Ramos (cell line): ENCODE measurements around the gene STPG2.

Experiments
- in situ Hi-C: fragments of 300-500 bp; cut with MboI; formaldehyde crosslinking; loops from one replicate; pipeline ENCODE4 v1.14.3; 2022; ENCODE audit warnings: low sequenced_read_pairs; ENCODE audit not compliant: unreplicated experiment

The STPG2 gene

DNA sequence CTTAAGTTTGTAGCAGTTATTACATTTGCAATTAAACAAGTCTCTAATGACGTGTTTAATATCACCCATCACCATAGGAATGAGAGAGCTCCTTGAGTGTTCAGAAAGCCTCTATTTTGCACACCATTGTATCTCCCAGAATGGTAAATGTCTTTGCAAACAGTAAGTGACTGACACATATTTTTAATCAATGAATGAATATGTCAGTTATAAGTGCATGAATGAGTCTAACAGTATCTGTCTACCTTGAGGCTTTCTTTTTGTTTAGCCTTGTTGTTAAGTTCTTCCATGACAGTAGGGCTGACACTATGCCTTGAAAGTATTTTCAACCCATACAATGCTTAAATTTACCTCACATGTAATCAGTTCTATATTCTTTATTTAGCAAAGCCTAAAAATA lies 292.2 kb downstream of the STPG2 start:
- in situ Hi-C loops: no loop called here

DNA sequence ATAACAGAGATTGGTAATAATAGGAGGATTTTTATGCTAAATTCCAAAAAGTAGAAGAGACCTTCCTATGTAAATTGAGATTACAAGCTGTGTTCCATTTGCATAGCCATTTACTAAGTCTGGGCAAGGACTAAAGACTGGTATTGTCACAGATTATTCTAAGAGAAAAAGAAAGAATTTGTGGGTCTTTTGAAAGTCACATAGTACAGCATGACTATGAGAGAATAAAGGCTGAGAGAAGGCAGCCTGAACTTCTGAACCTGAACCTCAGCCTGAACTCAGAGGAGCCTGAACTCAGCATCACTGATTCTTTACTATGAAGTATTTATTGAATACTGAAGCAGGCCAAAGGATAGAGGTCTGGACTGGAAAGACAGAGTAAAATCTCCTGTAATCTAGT lies 297.5 kb downstream of the STPG2 start:
- in situ Hi-C loops: no loop called here

DNA sequence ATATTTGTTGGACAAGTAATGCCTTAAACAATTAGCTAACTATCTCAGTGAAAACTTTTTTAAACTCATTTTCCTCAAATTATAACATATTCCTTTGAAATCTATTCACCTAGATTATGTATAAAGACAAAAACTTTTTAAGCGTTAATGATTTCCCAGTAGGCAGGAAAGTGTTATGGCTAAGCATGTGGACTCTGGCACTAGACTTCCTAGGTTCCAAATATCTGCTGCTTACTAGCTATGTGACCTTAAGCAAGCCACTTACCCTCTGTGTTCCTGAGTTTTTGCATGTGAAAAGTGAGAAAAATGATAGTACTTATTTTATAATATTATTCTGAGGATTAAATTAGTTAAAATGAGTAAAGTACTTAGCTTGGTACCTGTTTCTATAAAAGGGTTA lies 301.8 kb downstream of the STPG2 start:
- in situ Hi-C loops: no loop called here

DNA sequence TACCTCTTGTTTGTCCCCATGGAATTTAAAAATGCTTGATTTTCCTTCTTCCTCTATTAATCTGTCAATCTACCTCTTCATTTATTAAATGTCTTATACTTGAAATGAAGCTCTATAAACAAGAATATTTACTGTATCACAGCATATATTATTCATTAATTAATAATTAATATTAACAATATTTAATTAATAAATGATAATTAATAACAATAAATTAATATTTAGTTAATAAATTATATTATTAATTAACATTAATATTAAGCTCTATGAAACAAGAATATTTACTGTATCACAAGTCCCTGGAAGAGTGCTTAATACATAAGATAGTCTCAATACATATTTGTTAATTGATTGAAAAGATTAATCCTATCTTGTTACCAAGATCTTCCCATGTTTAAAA lies 306.6 kb downstream of the STPG2 start:
- in situ Hi-C loops: no loop called here

DNA sequence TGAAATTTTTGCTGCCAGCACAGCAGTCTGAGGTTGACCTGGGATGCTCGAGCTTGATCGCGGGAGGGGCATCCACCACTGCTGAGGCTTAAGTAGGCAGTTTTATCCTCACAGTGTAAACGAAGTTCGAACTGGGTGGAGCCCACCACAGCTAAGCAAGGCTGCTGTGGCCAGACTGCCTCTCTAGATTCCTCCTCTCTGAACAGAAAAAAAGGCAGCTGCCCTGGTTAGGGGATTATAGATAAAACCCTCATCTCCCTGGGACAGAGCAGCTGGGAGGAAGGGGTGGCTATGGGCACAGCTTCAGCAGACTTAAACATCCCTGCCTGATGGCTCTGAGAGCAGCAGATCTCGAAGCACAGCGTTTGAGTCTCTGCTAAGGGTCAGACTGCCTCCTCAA lies 314.6 kb downstream of the STPG2 start:
- in situ Hi-C loops: no loop called here

DNA sequence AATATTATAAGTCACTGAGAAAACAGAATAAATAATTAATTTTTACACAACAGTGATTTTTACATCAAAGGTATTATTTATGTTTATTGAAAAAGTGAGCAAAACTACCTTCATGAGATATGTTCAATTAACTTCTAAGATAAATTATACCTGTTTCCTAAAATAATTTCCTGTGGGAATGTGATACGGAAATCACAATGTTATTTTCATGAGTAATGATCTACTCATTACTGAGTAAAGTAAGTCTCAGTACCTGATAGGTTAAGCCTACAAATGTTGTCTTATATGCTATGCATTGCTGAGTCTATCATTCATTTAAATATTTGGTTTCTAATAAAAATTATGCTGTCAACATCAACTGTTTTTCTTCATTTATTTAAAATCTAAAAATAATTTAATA lies 324.0 kb downstream of the STPG2 start:
- in situ Hi-C loops: no loop called here

DNA sequence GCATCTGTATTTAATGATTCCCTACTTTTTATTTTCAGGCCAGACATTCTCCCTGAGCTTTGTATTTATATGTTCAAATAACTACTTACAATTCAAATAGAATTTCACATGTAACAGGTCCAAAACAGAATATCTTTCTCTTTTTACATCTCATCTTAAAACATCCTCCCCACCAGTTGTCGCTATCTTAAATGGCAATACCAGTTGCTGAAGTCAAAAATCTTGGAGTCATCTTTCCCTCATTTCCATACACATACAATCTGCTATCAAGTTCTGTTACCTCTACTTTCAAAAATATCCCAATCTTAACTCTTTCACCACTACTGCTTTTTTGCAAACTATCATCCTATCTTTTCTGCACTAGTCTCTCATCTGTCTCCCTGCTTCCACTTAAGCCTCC lies 330.5 kb downstream of the STPG2 start:
- in situ Hi-C loops: no loop called here

DNA sequence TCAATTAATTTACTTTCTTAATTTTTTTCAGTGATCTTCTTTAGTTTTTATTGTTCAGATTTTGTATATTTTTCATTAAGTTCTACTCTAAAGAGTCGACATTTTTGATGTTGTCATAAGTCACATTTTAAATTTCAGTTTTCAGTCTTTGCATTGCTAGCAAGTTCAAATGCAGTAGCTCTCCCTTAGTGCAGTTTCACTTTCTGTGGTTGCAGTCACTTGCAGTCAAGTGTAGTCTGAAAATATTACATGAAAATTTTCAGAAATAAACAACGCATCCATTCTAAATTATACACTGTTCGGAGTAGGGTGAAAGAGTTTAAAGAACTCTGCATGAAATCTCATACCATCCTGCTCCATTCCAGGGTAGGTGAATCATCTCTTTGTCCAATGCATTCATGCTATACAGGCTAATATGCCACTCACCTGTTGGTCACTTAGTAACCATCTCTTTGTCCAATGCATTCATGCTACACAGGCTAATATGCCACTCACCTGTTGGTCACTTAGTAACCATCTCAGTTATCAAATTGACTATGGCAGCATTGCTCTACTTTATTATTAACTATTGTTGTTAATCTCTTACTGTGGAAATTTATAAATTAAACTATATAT lies 356.9 kb downstream of the STPG2 start:
- in situ Hi-C loops: no loop called here

DNA sequence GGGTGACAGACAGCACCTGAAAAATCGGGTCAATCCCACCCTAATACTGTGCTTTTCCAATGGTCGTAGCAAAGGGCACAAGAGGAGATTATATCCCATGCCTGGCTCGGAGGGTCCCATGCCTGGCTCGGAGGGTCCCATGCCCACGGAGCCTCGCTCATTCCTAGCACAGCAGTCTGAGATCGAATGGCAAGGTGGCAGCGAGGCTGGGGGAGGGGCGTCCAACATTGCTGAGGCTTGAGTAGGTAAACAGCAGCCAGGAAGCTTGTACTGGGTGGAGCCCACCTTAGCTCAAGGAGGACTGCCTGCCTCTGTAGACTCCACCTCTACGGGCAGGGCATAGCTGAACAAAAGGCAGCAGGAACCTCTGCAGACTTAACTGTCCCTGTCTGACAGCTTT lies 365.1 kb downstream of the STPG2 start:
- in situ Hi-C loops: no loop called here

DNA sequence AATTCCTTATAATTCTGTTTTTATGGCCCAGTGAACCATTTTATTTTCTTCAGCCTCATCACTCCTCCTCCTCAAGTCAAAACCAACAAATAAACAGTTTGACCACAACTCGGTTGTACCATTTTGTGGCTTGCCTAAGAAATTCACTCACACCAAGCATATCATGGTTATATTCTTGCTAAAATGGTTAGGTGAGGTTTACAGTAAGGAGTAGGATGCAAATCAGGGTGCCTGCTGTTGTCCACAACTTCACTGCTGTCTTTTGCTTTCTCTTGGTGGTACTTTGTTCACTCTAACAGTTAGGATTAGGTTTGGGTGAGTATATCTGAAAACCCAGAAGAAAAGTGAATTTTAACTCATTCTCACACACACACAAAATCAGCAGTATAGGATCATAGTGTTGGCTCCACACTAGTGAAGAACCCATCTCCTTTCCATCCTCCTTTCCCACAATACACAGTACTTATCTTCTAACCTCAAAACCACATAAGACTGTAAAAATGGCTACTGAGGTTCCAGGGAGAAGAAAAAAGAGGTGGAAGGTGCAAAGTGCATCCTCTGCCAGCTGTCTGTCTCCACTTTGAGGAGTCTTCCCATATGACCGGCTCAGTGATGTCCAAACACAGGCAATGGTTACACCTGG lies 368.8 kb downstream of the STPG2 start:
- in situ Hi-C loops: no loop called here

DNA sequence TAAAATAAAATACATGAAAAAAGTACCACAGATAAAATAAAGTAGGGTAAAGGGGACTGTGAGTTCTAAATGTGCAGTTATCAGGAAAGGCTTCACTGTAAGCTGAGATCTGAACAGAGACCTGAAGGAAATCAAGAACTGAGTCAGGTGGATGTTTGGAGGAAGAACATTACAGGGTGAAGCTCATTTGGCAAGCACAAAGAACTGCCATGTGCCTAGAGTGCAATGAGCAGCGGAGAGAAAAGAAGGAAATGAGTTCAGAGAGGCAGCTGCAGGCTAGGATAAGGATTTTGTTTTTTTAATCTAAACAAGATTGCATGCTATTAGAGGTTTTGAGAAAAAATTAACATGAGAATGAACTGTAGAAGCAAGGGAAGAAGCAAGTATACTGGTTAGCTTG lies 373.1 kb downstream of the STPG2 start:
- in situ Hi-C loops: no loop called here

DNA sequence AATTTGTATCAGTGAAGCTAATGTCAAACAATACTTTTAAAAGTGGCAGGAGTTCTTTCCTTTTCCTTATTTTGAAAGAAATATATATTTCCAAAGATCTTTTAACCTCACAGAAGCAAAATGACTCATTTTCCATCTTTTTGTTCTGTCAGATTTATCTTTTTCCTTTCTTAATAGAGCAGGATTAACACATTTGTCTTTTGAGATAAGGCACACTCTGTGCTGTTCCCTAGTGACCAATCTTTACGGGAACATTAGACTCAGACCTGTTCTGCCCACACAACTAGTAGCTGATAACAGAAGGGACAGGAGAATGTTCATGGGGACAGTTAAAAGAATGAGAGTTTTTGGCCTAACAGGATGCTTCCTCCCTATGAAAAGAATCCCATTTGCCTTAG lies 381.2 kb downstream of the STPG2 start:
- in situ Hi-C loops: no loop called here

DNA sequence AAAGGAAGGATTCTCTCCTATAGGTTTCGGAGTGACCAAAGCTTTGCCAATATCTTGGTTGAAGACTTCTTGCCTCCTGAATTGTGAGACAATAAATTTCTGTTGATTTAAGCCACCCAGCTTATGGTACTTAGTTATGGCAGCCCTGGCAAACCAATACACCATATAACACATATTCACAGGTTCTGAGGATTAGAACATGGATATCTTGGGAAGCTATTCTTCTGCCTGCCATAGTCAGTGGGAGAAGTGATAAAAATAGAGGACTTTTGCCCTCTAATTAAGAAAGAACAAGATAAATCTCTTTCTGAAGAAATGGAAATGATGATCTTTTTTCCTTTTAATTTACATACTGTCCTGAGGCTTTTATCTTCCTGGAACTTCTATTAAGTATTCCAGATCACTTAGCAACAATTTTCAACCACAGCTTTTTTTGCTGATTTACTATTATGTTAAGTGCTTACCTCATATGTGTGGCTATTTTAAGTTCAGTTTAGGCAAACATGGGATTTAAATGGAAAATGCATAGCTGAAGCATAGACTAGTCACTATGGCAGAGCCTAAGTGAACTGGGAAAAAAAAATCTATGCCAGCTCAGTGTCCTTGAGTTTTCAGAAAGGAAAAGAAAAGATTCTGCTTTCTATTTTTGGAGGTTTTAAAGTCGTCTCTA lies 381.7 kb downstream of the STPG2 start:
- in situ Hi-C loops: no loop called here

DNA sequence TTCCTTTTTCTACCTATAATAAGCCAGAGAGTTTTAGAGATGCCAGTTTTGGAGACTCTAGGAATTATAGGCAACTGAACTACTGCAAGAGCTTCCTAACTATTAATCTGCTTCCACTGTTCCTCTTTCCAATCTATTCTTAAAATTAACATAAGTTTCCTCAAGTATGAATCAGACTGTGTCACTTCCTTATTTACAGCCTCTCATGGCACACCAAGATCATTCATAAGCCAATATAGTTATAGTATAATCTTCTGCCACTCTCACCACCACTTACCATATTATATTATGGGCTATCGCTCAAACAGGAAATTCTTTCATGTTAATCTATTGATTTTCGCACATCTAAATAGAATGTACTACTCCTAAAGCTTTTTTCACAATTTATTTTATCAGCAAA lies 383.5 kb downstream of the STPG2 start:
- in situ Hi-C loops: no loop called here

DNA sequence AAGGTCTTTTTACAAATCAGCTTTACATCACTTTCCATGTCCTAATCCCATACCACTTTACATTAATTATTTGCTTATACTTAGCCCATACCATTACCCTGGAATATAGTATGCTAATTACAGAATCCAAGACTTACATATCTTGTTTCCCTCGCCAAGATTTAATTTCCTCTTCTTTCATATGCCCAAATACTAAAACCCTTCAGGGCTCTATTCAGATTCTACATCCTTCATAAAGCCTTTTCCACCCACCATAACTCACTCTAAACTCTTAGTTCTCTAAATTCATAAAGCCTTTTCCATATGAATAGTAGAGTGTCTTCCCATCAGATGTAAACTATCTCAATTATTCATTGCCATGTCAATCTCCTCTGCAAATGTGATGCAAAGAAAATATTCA lies 390.7 kb downstream of the STPG2 start:
- in situ Hi-C loops: no loop called here

DNA sequence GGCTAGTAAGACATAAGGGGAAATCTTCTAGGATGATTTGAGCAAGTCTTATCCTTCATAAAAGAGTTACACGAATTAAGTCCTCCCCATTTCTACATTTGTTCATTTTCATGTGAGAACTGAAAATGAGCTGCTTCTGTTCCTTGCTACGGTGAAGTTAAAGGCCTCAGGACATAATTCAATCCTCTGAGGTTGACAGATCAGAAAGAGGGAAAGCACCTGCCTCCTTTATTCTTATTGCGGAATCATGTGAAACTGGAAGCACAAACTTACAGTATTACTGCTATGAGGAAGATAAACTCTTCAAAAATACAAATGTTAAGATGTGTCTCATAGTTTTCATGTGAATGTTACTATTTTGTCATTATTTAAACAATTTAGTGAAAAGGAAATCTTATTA lies 395.3 kb downstream of the STPG2 start:
- in situ Hi-C loops: no loop called here

DNA sequence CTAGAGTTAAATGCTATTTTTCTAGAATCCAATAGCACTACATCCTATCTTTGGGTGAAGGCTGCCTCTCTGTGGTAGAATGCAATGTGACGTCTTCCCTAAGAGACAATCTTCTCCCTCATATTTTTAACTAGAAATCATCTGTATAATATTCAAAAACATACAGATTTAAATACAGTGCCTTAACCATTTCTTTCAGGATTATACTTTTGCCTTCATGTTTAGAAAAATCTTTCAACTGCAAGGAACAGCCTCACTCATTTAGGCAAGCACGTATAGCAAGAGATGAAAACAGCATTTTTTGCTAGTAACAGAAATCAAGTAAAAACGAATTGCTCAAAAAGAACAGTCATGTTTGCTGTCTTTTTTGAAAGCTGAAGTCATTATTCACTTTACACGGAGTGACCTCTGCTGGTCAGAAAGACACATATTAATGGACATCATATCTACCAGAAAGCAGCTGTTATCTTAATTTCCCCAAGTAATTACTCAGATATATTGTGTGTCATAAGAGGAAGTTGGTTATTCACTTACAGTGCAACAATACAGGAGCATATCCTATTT lies 422.3 kb downstream of the STPG2 start:
- in situ Hi-C loops: no loop called here

DNA sequence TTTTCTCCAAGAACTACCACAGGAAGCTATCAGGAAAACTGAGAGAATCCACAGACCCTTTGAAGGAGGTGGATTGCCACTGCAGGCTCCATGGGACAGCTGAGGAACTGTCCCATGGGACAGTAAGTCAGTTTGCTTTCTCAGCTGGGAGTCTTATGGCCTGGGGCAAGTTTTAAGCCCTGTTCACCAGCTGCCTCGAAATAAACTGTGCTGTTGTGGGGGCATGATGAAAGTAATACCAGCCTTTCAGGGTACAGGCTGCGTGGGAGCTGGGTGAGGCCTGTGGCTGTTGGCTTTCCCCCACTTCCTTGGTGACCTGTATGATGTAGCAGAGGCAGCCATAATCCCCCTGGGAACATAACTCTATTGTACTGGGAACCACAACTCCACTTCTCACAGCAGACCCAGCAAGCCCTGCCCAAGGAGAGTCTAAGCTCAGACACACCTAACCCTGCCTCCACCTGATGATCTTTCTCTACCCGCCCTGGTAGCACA lies 452.1 kb downstream of the STPG2 start:
- in situ Hi-C loops: no loop called here

DNA sequence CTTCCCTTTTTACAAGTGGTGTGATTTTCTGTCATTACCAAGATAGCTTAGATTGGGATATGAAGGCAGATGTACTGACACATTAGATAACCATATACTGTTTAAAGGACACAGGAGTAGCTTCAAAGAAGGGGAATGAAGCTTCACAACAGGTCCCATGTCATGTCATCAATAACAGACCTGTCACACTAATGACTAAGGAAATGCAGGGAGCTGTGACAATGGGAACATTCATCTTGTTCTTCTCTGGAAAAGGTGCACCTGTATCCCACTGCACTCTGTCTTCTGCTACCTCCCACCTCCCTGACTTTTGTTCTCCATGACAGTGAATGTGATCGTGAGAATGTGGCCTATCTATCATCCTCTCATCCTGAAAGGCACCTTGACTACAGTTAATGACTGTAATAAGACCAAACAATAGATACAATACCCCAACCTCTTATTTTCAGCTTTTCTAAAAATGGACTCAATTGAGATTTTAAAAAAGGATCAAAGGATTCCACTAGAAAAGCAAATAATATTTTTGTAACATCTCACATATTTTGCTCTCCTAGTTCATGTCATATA lies 472.5 kb downstream of the STPG2 start:
- in situ Hi-C loops: no loop called here

DNA sequence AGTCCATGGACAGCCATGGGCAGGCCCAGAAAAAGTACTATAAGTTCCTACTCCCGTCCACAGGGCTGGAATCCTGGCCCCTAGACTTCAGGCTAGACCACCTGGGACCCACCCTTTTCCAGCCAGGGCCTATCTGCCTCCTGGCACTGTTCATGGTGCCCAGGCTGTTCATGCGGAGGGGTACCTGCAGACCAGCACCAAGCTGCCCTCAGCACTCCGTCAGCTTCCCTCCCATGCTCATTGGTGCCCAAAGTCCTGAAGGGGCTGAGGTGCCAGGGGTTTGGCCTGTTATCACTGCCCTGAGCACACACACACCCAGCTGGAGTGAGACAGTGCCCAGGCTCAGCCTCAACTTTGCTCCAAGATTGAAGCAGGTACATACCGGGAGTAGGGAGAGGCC lies 477.7 kb downstream of the STPG2 start:
- in situ Hi-C loops: no loop called here

DNA sequence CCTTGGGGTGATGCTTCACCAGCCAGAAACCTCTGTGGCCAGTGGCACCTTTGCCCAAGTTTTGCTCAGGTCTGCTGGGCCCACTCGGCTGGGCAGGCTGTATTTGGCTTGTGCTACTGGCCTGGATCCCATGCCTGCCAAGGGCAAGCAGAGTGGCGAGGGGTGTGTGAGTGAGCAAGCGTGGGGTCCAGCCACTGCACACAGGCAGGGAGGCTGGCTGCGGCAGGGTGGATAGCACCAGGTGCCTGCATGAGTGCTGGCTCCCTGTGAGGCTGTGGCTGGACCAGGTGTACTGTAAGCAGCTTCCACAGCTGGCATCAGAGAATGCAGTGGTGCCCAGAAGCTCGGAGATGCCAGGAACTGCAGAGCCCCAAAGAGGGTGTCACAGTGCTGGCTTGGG lies 478.5 kb downstream of the STPG2 start:
- in situ Hi-C loops: no loop called here
